Activated CD4-positive, alpha-beta T cell treated with anti-CD3 and anti-CD28 coated beads for 24 hours (primary cell): ENCODE data around the gene NSD1.
A peak's percentile ranks its signal among the peaks of the same experiment; 100 is the strongest.
"Not testable (repeated sequence)": the region's sequence is repeated elsewhere in the genome, so short reads cannot be mapped to it uniquely, and the experiment has no call there.

ENCODE experiments used
- DNase-seq, 2 donors: peaks; one replicate each; pipeline ENCODE4 v3.0.0-alpha.2; 2020; ENCODE audit warnings: low read depth in 2 of 2

The NSD1 gene

DNA sequence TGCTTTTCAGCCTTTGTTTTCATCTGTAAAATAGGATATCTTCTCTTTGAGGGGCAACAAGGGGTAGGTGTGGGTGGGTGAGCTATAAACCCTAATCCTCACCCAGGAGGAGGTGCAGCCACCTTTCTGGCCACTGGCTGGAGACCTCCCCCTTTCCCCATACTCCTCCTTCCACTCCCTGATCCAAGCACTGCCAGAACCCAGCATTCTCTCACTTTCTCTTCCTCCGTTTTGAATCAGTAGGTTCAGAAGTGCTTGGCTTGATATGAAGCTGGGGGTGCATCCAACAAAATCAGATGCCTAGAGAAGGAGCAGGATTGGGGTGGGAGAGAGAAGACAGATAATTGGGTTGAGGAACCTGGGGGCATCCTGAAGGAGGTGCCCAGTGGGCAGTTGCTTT, 6.8 kb upstream of the NSD1 start:
- DNase-seq = no peak

DNA sequence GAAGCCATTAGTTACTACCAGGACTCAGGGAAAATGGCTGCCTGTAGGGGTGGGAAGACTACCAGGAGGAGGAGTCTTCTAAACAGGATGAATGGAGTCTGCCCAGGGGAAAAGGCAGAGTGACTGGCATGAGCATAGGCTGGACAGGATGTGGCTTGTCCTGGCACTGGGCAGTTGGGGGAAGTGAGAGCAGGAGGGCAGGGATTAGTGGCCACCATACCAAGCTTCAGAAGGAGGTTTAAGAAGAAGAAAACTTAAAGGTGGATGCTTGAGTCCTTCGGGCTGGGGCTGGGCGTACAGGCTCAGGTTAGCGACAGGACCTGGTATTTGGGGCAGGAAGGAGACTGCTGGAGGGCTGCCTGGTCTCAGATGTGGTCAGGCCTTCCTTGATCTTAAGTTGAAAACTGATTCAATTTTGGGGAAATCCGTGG, 5.0 kb upstream of the NSD1 start:
- no peak for DNase-seq

DNA sequence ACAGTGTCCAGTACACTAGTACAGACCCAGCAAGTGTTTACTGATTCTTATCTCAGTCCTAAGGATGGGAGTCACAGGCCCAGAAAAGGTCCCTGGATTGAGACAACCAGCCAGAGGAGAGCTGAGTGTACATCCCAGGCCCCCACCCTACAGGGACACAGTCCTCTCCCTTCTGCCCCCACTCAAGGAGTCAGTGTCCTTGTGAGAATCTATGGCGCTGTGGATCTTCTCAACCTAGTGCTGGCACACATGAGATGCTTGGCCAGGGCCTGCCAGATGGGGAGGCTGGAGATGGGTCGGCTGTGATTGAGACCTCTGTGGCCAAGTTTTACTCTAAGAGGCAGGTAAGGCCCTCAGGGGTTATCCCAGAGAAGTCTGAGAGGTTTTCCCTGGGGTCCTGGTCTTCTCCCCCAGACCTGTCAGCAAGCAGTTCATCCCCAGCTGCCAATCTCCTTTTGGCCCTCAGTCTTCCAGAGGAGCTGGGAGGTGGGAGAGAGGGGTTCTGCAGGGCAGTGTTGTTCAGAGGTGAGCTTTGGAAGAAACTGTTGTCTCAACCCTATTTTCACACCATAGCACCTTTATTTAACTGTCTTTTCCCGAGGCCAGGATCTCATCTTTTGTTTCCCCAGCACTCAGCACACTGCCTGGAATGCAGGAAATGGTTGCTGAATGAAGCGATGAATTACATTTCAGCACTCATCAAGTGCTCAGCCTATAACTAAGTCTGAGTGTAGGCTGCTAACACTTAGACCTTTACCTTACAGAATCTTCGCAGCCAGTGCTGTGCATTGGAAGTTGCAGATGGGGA, 3.2 kb upstream of the NSD1 start:
- no peak for DNase-seq

DNA sequence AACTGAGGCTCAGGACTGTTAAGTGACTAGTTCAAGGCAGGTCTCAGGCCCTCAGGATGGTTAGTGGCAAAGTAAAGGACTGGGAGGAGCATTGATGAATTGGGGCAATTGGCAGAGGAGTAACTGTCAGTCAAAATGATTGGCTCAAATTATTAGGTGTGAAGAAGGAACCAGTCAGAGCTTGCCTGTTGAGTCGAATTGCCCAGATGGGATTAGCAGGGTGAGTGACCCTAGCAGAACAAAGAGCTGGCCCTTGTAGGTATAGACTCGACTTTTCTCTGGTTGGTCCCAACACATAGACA, 2.6 kb upstream of the NSD1 start:
- DNase-seq = no peak

DNA sequence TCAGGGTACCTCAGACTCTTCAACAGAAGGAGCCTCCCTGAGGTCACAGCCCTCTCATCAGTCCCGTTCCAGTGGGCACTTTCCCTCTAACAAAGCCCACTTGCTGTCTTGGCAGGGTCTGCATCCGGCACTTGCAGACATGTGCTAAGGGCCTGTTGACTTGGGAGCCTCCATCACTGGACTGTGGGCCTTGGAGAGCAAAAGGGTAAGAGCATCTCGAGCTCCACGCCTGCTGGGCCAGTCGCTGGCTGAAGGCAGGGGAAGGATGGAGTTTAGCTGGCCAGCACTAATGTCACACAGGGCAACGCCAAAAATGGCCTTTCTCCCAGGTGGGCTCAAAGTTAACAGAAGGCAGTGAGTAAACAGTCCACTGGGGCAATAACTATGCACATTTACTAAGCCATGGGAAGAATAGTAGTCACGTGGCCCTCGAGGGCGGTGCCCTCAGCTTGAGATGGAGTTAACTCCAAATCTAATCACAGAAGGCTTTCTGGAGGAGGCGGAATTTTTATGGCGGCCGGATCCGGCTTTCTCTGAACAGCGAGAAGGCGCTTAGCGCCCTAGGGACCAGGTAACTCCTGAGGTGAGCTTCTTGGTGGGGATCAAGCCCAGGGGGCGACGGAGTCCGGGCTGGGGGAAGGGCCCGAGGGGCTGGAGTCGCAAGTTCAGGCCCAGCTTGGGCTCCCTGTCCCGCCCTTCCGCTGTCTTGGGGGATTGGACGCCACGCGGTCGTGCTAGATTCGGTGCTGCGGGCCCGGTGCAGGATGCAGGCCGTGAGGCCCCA, 2.0 kb upstream of the NSD1 start:
- DNase-seq = no peak

DNA sequence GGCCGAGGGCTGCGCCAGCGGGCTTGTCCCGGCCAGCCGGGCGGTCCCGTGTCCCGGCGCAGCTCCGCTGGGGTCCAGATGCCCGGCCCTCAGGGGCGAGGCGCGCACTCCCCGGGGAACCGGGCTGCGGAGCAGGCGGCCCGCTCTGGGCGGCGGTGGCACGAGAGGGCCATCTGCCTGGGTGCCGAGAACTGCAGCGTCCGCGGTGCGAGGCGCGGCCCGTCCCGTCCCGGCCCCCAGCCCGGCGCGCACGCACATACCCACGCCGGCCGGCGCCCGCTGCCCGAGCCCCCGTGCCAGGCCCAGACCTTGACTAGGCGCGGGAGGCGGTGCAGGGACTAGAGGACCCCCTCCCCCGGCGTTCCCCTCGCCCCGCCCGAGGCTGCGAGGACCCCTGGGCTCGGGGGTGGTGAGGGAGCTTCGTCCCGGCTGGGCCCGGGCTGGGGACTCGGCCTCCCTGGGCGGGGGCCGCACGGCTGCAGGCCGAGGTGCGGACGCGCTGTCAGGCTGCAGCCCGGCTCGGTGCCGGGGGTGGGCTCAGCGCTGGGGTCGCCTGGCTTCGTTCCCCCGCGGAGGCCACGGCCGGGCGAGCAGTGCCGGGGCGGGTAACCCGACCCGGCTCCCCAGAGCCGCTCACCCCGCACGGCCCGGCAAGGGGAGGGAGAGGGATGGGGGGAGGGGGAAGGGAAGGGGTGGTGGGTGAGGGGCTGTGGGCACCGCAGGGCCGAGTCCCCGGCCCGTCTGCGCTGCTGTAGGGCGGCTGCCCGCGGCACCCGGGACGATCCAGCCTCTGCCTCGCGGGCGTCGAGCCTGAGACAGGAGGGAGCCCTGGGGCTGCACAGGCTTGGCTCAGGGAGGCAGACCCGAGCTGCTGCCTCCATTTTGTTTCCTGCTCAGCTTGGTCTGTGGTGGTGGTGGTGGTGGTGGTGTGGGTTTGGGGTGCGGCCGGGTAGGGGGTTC, 1.2 kb upstream of the NSD1 start:
- DNase-seq = peak in 1 of 2 donors; percentile 35

DNA sequence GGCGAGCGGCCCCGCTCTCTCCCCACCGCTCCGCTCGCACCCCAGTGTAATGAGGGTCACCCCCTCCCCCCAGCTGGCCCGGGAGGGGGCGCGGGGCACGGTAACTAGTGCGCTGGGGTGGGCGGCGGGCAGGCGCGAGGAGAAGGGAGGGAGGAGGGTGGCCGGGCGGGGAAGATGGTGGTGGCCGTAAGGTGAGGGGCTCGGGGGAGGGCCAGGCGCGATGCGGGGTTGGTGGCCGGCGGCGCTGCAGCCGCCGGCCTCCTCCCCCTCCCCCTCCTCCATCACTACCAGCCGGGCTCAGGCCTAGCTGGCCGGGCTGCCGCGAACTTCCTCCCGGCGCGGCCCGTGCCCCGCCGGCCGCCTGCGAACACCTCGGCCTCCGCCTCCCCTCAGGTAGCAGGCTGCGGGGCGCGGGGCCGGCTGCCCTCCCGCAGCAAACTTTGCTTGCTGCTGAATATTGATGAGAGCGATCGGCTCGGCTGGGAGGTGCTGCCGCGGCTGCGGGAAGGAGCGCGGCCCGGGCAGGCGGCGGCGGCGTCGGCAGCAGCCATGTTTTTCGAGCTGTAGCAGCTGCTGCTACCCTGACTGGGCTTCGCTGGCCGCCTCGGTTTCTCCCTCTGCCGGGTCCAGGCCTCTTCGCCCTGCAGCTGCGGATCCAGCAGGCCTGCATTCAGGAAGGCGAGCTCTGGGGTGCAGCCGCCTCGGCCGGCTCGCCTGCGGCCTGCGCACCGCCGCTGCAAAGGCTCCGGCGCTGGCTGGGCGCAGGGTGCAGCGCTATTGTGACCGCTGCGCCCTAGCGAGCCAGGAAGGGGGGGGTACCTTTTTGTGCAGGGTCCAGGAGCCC, 502 bp downstream of the NSD1 start:
- DNase-seq = peak in 1 of 2 donors; percentile 18

DNA sequence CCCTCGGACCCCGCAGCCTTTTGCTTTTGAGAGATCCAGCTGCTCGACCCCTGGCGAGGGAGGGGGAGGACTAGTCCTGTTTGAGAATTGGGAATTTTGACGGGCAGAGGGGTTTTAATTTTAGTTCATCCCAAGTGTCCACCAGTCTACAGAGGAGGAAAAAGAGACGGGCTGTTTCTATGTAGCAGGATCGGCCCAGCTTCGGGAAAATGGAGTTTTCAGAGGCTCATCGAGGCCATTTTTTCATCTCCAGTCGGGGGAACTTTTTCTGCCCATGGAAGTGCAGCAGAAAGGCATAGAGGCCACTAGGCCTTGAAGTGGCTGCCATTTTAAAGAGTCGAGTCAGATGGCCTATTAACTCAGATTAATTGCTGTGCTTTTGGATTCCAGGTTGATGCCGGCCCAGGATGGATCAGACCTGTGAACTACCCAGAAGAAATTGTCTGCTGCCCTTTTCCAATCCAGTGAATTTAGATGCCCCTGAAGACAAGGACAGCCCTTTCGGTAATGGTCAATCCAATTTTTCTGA, 1.2 kb downstream of the NSD1 start:
- DNase-seq = no peak

DNA sequence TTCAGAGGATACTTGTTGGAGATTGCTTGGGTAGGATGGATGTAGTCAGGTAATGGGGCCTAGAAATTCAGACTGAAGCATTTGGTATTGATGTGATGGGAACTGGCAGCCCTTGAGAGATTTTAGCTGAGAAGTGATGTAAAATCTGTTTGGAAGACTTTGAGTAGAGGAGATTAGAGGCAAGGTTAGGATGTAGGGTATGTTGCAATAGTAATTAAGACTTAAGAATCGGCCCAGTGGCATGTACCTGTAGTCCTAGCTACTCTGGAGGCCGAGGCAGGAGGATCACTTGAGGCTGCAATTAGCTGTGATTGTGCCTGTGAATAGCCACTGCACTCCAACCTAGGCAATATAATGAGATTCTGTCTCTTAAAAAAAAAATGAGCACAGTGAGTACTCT, 6.7 kb downstream of the NSD1 start:
- DNase-seq = no peak

DNA sequence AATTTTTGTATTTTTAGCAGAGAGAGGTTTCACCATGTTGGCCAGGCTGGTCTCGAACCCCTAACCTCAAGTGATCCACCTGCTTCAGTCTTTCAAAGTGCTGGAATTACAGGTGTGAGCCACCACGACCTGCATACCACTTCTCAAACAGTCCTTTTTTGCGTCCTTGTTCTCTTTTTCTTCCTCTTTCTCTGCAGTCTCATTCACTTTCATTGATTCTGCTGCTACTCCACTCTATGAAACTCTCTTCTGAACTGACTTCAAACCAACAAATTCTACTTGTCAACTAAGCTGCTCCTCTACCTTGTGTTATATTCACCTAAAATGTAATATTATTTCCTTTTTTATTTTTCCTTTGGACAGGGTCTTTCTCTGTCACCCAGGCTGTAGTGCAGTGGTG, 7.9 kb downstream of the NSD1 start:
- DNase-seq = no peak

DNA sequence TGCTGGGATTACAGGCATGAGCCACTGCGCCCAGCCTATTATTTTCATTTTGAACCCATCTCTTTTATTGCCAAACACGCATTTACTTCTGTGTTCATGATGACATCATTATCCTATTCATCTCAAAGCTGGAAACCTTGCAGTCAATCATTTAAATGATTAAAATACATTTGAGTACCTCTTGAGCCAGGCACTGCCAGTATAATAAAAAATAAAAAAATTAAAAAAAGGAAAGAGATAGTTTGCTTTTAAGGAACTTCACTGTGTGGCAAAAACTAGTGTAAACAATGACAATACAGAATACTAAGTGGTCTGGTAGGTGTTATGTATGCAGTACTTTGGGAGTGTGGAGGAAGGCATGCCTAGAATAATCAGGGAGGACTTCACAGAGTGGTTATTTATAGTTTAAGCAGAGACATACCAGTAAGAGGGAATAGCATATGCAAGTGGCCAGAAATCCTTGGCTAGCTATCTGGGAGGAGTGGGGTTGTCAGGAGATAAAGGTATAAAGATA, 8.6 kb downstream of the NSD1 start:
- DNase-seq = no peak

DNA sequence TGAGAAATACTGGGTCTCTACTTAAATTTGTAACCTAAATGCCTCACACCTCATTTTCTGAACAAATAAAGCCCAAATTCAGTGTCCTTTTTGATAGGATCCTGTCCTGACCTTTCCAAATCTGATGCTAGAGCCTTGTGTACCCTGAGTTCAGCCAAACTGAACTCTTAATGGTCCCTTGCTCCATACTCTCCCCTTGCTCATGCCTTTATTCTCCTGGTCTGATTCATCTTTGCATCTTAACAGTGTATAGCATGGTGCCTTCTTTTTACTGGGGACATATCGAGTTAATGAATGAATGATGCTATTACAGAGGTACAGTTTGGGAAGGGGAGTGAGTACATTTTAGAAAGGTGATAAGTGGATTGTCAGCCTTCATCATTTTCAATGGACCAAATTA, 9.2 kb downstream of the NSD1 start:
- DNase-seq = no peak

DNA sequence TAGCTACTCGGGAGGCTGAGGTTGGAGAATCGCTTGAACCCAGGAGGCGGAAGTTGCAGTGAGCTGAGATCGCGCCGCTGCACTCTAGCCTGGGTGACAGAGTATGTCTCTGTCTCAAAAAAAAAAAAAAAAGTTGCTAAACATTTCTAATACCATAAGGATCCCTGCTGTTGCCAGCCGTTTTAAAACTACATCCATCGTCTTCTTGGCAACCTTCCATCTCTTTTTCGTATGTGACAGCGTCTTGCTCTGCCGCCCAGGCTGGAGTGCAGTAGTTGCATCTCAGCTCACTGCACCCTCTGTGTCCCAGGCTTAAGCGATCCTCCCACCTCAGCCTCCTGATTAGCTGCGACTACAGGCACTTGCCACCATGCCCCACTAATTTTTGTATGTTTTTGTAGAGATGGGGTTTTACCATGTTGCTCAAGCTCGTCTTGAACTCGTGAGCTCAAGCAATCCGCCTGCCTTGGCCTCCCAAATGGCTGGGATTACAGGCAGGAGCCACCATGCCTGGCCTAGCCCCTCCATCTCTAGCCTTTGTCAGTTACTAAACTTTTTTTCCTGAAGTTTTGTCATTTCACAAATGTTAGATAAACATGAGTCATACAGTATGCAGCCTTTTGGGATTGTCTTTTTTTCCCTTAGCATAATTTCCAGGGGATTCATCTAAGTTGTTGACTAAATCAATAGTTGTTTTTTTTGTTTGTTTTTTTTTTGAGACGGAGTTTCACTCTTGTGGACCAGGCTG, 13.5 kb downstream of the NSD1 start:
- no peak for DNase-seq

DNA sequence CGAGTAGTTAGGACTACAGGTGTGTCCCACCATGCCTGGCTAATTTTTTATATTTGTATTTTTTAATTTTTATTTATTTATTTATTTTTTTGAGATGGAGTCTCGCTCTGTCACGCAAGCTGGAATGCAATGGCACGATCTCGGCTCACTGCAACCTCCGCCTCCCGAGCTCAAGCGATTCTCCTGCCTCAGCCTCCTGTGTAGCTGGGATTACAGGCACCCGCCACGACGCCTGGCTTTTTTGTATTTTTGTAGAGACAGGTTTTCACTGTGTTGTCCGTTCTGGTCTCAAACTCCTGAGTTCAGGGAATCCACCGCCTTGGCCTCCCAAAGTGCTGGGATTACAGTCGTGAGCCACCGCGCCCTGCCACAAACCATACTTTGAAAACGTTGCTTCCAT, 16.5 kb downstream of the NSD1 start:
- not testable (repeated sequence) for DNase-seq

DNA sequence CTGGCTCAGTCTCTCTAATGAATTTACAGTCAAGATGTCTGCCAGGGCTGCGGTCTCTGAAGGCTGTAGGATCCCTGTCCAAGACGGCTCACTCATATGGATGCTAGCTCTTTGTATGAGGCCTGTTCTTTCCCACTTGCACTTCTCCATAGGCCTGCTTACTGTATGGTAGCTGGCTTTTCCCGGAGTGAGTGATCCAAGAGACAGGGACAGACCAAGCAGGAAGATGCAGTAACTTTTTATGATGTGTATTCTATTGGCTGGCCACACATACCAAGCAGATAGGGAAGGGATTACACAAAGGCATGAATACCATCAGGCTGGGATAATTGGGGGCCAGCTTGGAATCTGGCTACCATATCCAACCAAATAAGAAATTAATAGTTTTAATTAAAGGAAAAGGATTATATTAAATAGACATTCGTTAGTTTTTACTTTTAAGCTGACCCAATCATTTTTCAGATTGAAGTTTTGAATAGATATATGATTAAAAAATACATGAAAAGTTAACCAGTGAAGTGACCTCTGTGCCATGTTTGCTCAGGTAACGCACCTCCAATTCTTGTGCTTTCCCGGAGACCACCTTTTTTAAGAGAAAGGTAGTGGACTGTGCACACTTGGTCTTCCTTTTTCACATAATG, 20.6 kb downstream of the NSD1 start:
- DNase-seq = no peak

DNA sequence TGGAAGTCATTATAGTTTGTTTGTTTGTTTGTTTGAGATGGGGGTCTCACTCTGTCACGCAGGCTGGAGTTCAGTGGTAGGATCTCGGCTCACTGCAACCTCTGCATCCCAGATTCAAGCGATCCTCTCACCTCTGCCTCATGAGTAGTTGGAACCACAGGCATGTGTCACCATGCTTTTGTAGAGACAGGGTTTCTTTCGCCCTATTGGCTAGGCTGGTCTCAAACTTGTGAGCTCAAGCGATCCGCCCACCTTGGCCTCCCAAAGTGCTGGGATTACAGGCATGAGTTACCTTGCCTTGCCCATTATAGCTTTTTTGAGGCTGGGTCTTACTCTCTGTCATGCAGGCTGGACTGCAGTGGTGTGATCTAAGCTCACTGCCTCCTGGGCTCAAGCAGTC, 28.8 kb downstream of the NSD1 start:
- no peak for DNase-seq

DNA sequence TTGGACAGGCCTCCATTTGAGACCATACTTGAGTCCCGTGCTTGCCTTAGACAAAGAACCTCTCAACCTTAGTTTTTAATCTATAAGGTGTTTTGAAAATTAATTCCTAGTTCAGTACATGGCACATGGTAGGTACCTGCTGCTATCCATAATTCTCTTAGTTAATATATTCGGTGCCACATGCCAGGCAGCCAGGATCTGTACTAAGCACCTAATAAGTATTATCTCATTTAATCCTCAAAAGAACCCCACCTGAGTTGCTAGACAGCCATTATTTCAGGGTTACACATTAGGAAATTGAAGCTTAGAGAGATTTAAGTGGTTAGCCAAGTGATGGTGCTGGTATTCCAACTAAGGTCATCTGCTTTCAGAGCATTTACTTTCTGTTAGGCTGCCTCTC, 29.9 kb downstream of the NSD1 start:
- DNase-seq = no peak

DNA sequence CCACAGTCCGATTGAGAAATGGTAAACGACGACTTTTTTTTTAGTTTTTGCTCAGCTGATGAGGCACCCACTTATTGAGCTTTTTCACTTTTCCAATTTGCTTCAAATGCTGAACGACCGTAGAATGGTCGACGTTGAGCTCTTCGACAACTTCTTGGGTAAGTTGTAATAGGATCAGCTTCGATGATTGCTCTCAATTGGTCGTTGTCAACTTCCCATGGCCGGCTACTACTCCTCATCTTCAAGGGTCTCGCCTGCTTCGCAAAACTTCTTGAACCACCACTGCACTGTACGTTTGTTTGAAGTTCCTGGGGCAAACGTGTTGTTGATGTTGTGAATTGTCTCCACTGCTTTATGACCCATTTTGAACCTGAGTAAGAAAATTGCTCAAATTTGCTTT, 35.7 kb downstream of the NSD1 start:
- no peak for DNase-seq

DNA sequence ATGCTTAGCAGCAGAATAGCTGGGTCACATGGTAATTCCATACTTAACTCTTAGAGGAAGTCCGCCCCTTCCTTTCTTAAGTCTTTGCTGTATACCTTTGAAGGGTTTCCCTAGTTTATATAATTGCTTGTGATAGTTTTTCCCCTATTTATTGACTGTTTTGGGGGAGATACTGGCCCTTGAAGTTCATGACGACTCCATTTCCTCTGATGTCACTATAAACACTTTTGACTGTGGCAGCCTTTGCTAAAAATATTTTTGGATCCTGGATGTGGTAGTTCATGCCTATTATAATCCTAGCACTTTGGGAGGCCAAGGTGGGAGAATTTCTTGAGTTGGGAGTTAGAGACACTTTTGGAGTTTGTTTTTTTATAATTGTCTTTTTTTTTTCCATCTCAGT, 38.4 kb downstream of the NSD1 start:
- no peak for DNase-seq

DNA sequence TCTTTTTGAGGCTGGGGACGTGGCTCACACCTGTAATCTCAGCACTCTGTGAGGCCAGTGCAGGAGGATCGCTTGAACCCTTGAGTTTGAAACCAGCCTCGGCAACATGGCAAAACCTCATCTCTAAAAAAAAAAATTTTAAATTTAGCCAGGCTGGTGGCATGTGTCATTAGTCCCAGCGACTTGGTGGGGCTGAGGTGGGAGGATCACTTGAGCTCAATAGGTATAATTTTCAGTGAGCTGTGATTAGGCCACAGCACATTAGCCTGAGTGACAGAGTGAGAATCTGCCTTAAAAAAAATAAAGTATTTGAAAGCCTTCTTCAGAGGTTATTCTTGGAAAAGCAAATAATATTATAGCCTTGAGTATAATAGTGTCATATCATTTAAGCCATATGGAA, 41.8 kb downstream of the NSD1 start:
- DNase-seq = no peak
